ENCODE measurements around the gene WNT2. TPM values are rescaled to one million over a fixed set of nuclear protein-coding genes. Genes with fewer than 3 reads are reported as not detected.

Gene WNT2
- total RNA-seq, 5 donors from 2014 or later (not counting 1 experiment from before 2014, with no cell fraction given), result not detected

GRCh38 chr7:117231047-117231359, 91.9 kb downstream of the WNT2 start:
- no peaks in the 10 kb centered on the region for H3K4me1 ChIP-seq (ENCODE audit: control insufficient read depth in 1 of 2, extremely low read depth in 1 of 2, insufficient read depth in 2 of 2, low read length in 2 of 2)
- peaks cover 4 to 6% (median 5%) of the 10 kb centered on the region in 3 donors for H3K9me3 Mint-ChIP-seq
- peaks cover 5% of the 10 kb centered on the region for H3K36me3 Mint-ChIP-seq
- no peaks in the 10 kb centered on the region for H3K36me3 ChIP-seq (ENCODE audit: control insufficient read depth in 2 of 2, extremely low read depth in 1 of 2, insufficient read depth in 1 of 2, low read length in 1 of 2)
- CTCF ChIA-PET, result no interaction called here
- ATAC-seq (replicated peaks in 1 of 4), result no peak
- H3K9me3 ChIP-seq, result no peaks in the 10 kb centered on the region
- POLR2A ChIA-PET, result no interaction called here
- H3K4me1 Mint-ChIP-seq, result no peaks in the 10 kb centered on the region
- no peak overlapping the region for H3K27ac ChIP-seq (ENCODE audit: low read length)
- no peak overlapping the region for H3K4me3 Mint-ChIP-seq
- H3K27me3 ChIP-seq (replicated peaks in 1 of 2; ENCODE audit: control insufficient read depth in 2 of 2, extremely low read depth in 1 of 2, insufficient read depth in 2 of 2, low read length in 1 of 2), result no peaks in the 10 kb centered on the region
- H3K4me3 ChIP-seq (ENCODE audit: control insufficient read depth in 1 of 2, extremely low read depth in 1 of 2, low read length in 1 of 2), result no peak overlapping the region
- H3K27ac Mint-ChIP-seq, result no peak overlapping the region
- no peaks in the 10 kb centered on the region for H3K27me3 Mint-ChIP-seq
- DNase-seq, result no peak
- no CpG with 5 or more reads among the region's 3 CpGs for WGBS (ENCODE audit: insufficient coverage)

DNA sequence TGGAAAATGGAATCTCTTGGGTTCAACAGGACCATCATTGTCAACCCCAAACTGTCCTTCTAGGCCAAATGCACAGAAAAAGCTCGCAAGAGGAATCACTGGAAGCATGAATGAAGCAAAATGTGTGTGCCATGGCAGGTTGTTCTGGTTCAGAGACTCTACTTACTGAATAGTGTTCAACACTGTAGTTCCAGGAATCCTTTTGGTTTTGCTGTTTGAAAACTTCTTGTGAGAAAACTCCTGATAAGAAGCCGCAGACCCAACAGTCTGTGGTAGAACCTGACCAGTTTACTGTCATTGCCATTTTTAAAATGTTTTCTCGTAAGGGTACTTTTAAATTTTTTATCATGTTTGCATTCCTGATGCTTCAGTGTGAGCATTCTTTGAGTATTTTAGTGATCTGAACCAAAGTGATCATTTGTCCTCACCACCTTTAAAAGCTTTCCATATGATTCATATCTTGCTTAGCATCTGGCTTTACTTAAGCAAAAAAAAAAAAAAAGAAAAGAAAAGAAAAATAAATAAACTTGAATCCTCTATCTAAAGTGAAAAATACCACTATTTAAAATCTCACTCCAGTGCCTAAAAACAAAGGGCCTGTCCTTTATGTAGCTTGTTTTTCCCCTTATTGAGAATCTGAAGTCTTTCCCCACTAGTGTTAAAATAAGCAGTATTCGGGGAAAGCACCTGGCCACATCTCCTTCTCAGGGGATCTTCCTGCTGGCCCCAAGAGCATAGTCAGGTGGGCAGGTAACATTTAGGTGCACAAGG, 92.4 kb downstream of the WNT2 start:
- no peak for DNase-seq
- Histone ChIP-seq H3K36me3 (ENCODE audit: control insufficient read depth in 2 of 2, extremely low read depth in 1 of 2, insufficient read depth in 1 of 2, low read length in 1 of 2) (no peaks in the 10 kb centered on the region), H3K27ac (ENCODE audit: low read length) (no peak overlapping the region), H3K9me3 (no peaks in the 10 kb centered on the region), H3K4me3 (ENCODE audit: control insufficient read depth in 1 of 2, extremely low read depth in 1 of 2, low read length in 1 of 2) (no peak overlapping the region), H3K4me1 (ENCODE audit: control insufficient read depth in 1 of 2, extremely low read depth in 1 of 2, insufficient read depth in 2 of 2, low read length in 2 of 2) (no peaks in the 10 kb centered on the region), H3K27me3 (replicated peaks in 1 of 2; ENCODE audit: control insufficient read depth in 2 of 2, extremely low read depth in 1 of 2, insufficient read depth in 2 of 2, low read length in 1 of 2) (no peaks in the 10 kb centered on the region)
- POLR2A ChIA-PET, result no interaction called here
- Mint-ChIP-seq H3K27me3 (no peaks in the 10 kb centered on the region), H3K4me1 (no peaks in the 10 kb centered on the region), H3K36me3 (peaks cover 5% of the 10 kb centered on the region), H3K9me3 (peaks cover 3 to 5% (median 4%) of the 10 kb centered on the region in 3 donors), H3K4me3 (no peak overlapping the region), H3K27ac (no peak overlapping the region)
- 100% methylated on average over 2 of the region's 4 CpGs for WGBS (ENCODE audit: insufficient coverage)
- CTCF ChIA-PET, result no interaction called here
- no peak for ATAC-seq (replicated peaks in 1 of 4)

DNA sequence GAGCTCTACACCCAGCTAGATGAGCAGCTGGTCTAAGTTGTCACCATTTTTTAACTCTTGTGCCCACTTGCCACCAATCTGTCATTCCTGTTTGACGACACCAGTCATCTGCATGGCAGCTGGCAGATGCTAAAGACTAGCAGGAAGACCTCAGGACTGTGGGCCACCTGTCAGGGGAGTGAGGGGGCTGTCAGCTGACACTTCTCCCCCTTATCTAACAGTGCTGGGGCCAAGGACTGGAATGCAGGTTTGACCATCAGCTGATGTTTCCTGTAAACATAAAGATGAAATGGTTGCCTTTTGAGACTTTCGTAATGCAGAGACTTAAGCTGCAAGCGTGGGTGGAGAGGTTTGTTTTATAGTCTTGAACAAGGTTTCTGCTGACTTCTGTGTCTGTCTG, 93.5 kb downstream of the WNT2 start:
- no peak for DNase-seq
- POLR2A ChIA-PET, result no interaction called here
- WGBS (ENCODE audit: insufficient coverage), result no CpG with 5 or more reads among the region's 3 CpGs
- Mint-ChIP-seq H3K4me3 (no peak overlapping the region), H3K27ac (no peak overlapping the region), H3K27me3 (no peaks in the 10 kb centered on the region), H3K36me3 (peaks cover 5% of the 10 kb centered on the region), H3K9me3 (peaks cover 3 to 5% (median 4%) of the 10 kb centered on the region in 3 donors), H3K4me1 (no peaks in the 10 kb centered on the region)
- no peak overlapping the region for H3K27ac ChIP-seq (ENCODE audit: low read length)
- H3K9me3 ChIP-seq, result no peaks in the 10 kb centered on the region
- no peaks in the 10 kb centered on the region for H3K4me1 ChIP-seq (ENCODE audit: control insufficient read depth in 1 of 2, extremely low read depth in 1 of 2, insufficient read depth in 2 of 2, low read length in 2 of 2)
- H3K36me3 ChIP-seq (ENCODE audit: control insufficient read depth in 2 of 2, extremely low read depth in 1 of 2, insufficient read depth in 1 of 2, low read length in 1 of 2), result no peaks in the 10 kb centered on the region
- no peak overlapping the region for H3K4me3 ChIP-seq (ENCODE audit: control insufficient read depth in 1 of 2, extremely low read depth in 1 of 2, low read length in 1 of 2)
- H3K27me3 ChIP-seq (replicated peaks in 1 of 2; ENCODE audit: control insufficient read depth in 2 of 2, extremely low read depth in 1 of 2, insufficient read depth in 2 of 2, low read length in 1 of 2), result no peaks in the 10 kb centered on the region
- ATAC-seq (replicated peaks in 1 of 4), result no peak
- CTCF ChIA-PET, result no interaction called here

- POLR2A ChIA-PET, result no interaction called here
- Mint-ChIP-seq H3K27me3 (no peaks in the 10 kb centered on the region), H3K9me3 (peaks cover 0 to 3% (median 2%) of the 10 kb centered on the region in 3 donors), H3K27ac (no peak overlapping the region), H3K4me3 (no peak overlapping the region), H3K36me3 (peaks cover 17% of the 10 kb centered on the region), H3K4me1 (no peaks in the 10 kb centered on the region)
- no peaks in the 10 kb centered on the region for H3K4me1 ChIP-seq (ENCODE audit: control insufficient read depth in 1 of 2, extremely low read depth in 1 of 2, insufficient read depth in 2 of 2, low read length in 2 of 2)
- no peak overlapping the region for H3K4me3 ChIP-seq (ENCODE audit: control insufficient read depth in 1 of 2, extremely low read depth in 1 of 2, low read length in 1 of 2)
- no peaks in the 10 kb centered on the region for H3K9me3 ChIP-seq
- no peaks in the 10 kb centered on the region for H3K27me3 ChIP-seq (replicated peaks in 1 of 2; ENCODE audit: control insufficient read depth in 2 of 2, extremely low read depth in 1 of 2, insufficient read depth in 2 of 2, low read length in 1 of 2)
- WGBS (ENCODE audit: insufficient coverage), result 64% methylated on average over 2 of the region's 4 CpGs
- H3K36me3 ChIP-seq (ENCODE audit: control insufficient read depth in 2 of 2, extremely low read depth in 1 of 2, insufficient read depth in 1 of 2, low read length in 1 of 2), result no peaks in the 10 kb centered on the region
- CTCF ChIA-PET, result no interaction called here
- H3K27ac ChIP-seq (ENCODE audit: low read length), result no peak overlapping the region
- ATAC-seq (replicated peaks in 1 of 4), result no peak
- no peak for DNase-seq
These were observed 95.8 kb downstream of the WNT2 start for GRCh38 chr7:117227091-117227490.

GRCh38 chr7:117225536-117225935, 97.3 kb downstream of the WNT2 start:
- no peaks in the 10 kb centered on the region for H3K4me1 Mint-ChIP-seq
- no peak overlapping the region for H3K27ac ChIP-seq (ENCODE audit: low read length)
- no peak for ATAC-seq (replicated peaks in 1 of 4)
- no peaks in the 10 kb centered on the region for H3K36me3 ChIP-seq (ENCODE audit: control insufficient read depth in 2 of 2, extremely low read depth in 1 of 2, insufficient read depth in 1 of 2, low read length in 1 of 2)
- CTCF ChIA-PET, result no interaction called here
- H3K27me3 ChIP-seq (replicated peaks in 1 of 2; ENCODE audit: control insufficient read depth in 2 of 2, extremely low read depth in 1 of 2, insufficient read depth in 2 of 2, low read length in 1 of 2), result no peaks in the 10 kb centered on the region
- H3K4me3 Mint-ChIP-seq, result no peak overlapping the region
- H3K9me3 Mint-ChIP-seq, result no peaks in the 10 kb centered on the region
- DNase-seq, result no peak
- peaks cover 21% of the 10 kb centered on the region for H3K36me3 Mint-ChIP-seq
- no peak overlapping the region for H3K4me3 ChIP-seq (ENCODE audit: control insufficient read depth in 1 of 2, extremely low read depth in 1 of 2, low read length in 1 of 2)
- H3K27me3 Mint-ChIP-seq, result no peaks in the 10 kb centered on the region
- no peaks in the 10 kb centered on the region for H3K9me3 ChIP-seq
- no peaks in the 10 kb centered on the region for H3K4me1 ChIP-seq (ENCODE audit: control insufficient read depth in 1 of 2, extremely low read depth in 1 of 2, insufficient read depth in 2 of 2, low read length in 2 of 2)
- no peak overlapping the region for H3K27ac Mint-ChIP-seq
- POLR2A ChIA-PET, result no interaction called here
- 94% methylated on average over 3 of the region's 6 CpGs for WGBS (ENCODE audit: insufficient coverage)

Other genes starting within 250 kb of the WNT2 start
- not detected for gene ASZ1, start 104.4 kb upstream of the WNT2 start, total RNA-seq
- gene CFTR, start 157.0 kb upstream of the WNT2 start, total RNA-seq, result under 1 TPM in 3 of 5 donors, not detected in 2; 0.44 to 0.53 (median 0.47) TPM

Data from T-cell (primary cell).